ENCODE data around the gene SERAC1. TPM values are rescaled to one million over a fixed set of nuclear protein-coding genes. Genes with fewer than 3 reads are reported as not detected.

SERAC1 gene
- total RNA-seq, 2 experiments from 2014 or later, result 1.4 to 2.5 TPM

DNA sequence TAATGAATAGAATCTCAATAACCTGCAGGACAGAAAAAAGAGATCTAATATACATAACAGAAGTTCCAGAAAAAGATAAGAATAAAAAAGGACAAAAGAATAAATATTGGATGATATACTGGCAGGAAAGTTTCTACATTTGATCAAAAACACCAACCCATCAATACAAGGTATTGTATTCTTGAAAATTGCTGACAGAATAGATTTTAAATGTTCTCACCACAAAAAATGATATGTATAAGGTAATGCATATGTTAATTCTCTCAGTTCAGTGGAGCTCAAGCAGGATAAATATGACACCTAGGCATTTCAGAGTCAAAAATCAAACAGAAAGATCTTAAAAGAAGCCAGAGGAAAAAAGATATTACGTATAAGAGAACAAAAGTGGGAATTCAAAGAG is 43.8 kb downstream of the SERAC1 start:
- no peaks in the 10 kb centered on the region for H3K27me3 Mint-ChIP-seq
- no peak overlapping the region for H3K4me3 ChIP-seq (ENCODE audit: low read length)
- H3K36me3 ChIP-seq (ENCODE audit: insufficient read depth, low read length), result peaks cover 15% of the 10 kb centered on the region
- H3K27ac Mint-ChIP-seq, result no peak overlapping the region
- H3K9me3 ChIP-seq (ENCODE audit: control insufficient read depth in 1 of 2, insufficient read depth in 1 of 2, low read length in 2 of 2), result no peaks in the 10 kb centered on the region
- DNase-seq, result no peak
- no peaks in the 10 kb centered on the region for H3K27me3 ChIP-seq (ENCODE audit: control insufficient read depth in 1 of 2, insufficient read depth in 2 of 2, low read length in 2 of 2)
- peaks cover 33% of the 10 kb centered on the region for H3K36me3 Mint-ChIP-seq (ENCODE audit: low read depth)
- TF ChIP-seq, protein P1, sequence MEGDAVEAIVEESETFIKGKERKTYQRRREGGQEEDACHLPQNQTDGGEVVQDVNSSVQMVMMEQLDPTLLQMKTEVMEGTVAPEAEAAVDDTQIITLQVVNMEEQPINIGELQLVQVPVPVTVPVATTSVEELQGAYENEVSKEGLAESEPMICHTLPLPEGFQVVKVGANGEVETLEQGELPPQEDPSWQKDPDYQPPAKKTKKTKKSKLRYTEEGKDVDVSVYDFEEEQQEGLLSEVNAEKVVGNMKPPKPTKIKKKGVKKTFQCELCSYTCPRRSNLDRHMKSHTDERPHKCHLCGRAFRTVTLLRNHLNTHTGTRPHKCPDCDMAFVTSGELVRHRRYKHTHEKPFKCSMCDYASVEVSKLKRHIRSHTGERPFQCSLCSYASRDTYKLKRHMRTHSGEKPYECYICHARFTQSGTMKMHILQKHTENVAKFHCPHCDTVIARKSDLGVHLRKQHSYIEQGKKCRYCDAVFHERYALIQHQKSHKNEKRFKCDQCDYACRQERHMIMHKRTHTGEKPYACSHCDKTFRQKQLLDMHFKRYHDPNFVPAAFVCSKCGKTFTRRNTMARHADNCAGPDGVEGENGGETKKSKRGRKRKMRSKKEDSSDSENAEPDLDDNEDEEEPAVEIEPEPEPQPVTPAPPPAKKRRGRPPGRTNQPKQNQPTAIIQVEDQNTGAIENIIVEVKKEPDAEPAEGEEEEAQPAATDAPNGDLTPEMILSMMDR (IDR thresholded peaks at IDR 0.05), result no peak
- no peaks in the 10 kb centered on the region for H3K4me1 Mint-ChIP-seq (ENCODE audit: low read depth)
- H3K27ac ChIP-seq (ENCODE audit: low read depth in 1 of 2, low read length in 2 of 2), result no peak overlapping the region
- no peaks in the 10 kb centered on the region for H3K9me3 Mint-ChIP-seq
- POLR2A ChIA-PET, result no interaction called here
- H3K4me3 Mint-ChIP-seq, result no peak overlapping the region
- no peaks in the 10 kb centered on the region for H3K4me1 ChIP-seq (ENCODE audit: insufficient read depth, low read length)
- CTCF ChIA-PET, result no interaction called here
- intact Hi-C loops (cut with DNase I, micrococcal nuclease), result no loop called here
- ATAC-seq (ENCODE audit: poor library complexity), result no peak

DNA sequence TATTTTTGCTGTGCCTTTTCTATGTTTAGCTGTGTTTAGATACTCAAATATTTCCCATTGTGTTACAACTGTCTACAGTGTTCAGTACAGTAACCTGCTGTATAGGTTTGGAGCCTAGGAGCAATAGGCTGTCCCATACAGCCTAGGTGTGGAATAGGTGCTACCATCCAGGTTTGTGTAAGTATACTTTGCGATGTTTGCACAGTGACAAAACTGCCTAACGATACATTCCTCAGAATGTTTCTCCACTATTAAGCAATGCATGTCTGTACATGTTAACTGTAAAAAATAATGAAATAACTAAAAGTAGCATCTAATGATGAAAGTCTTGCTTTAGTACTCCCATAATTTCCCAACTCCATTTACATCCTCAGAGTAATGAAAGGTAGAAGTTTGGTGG is 46.0 kb downstream of the SERAC1 start:
- CTCF ChIA-PET, result no interaction called here

DNA sequence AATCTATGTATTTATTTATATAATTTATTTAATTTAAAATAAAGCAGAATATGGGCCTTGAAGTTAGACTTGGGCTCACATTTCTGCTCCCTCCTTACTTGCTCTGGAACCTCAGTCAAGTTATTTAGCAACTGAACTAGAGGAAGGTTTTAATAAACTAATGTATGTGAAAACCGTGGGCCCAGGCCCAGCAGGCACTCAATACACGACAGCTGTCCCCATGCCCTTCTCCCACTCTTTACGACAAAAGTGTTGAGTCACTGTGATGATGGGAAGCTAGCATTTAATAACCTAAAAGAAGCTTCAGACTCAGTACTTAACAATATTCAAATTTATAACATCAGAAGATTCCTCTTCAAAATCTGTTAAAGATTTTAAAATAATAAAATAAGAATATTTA is 46.7 kb downstream of the SERAC1 start:
- Mint-ChIP-seq H3K27ac (no peak overlapping the region), H3K27me3 (no peaks in the 10 kb centered on the region), H3K9me3 (no peaks in the 10 kb centered on the region), H3K36me3 (ENCODE audit: low read depth) (peaks cover 32% of the 10 kb centered on the region), H3K4me3 (no peak overlapping the region), H3K4me1 (ENCODE audit: low read depth) (no peaks in the 10 kb centered on the region)
- Histone ChIP-seq H3K4me3 (ENCODE audit: low read length) (no peak overlapping the region), H3K4me1 (ENCODE audit: insufficient read depth, low read length) (no peaks in the 10 kb centered on the region), H3K9me3 (ENCODE audit: control insufficient read depth in 1 of 2, insufficient read depth in 1 of 2, low read length in 2 of 2) (no peaks in the 10 kb centered on the region), H3K36me3 (ENCODE audit: insufficient read depth, low read length) (peaks cover 12% of the 10 kb centered on the region), H3K27me3 (ENCODE audit: control insufficient read depth in 1 of 2, insufficient read depth in 2 of 2, low read length in 2 of 2) (no peaks in the 10 kb centered on the region), H3K27ac (ENCODE audit: low read depth in 1 of 2, low read length in 2 of 2) (no peak overlapping the region)
- TF ChIP-seq, protein P1 (IDR thresholded peaks at IDR 0.05), result no peak
- ATAC-seq (ENCODE audit: poor library complexity), result no peak
- POLR2A ChIA-PET, result no interaction called here
- intact Hi-C loops (cut with DNase I, micrococcal nuclease), result no loop called here
- CTCF ChIA-PET, result no interaction called here
- no peak for DNase-seq

More for the DNA sequence above, 46.0 kb downstream of the SERAC1 start:
- POLR2A ChIA-PET, result no interaction called here
- Mint-ChIP-seq H3K36me3 (ENCODE audit: low read depth) (peaks cover 32% of the 10 kb centered on the region), H3K4me3 (no peak overlapping the region), H3K4me1 (ENCODE audit: low read depth) (no peaks in the 10 kb centered on the region), H3K9me3 (no peaks in the 10 kb centered on the region), H3K27me3 (no peaks in the 10 kb centered on the region), H3K27ac (no peak overlapping the region)
- no peaks in the 10 kb centered on the region for H3K9me3 ChIP-seq (ENCODE audit: control insufficient read depth in 1 of 2, insufficient read depth in 1 of 2, low read length in 2 of 2)
- peaks cover 12% of the 10 kb centered on the region for H3K36me3 ChIP-seq (ENCODE audit: insufficient read depth, low read length)
- DNase-seq (no peak), ATAC-seq (ENCODE audit: poor library complexity) (no peak)
- H3K27ac ChIP-seq (ENCODE audit: low read depth in 1 of 2, low read length in 2 of 2), result no peak overlapping the region
- TF ChIP-seq, protein P1 (IDR thresholded peaks at IDR 0.05), result no peak
- no peaks in the 10 kb centered on the region for H3K27me3 ChIP-seq (ENCODE audit: control insufficient read depth in 1 of 2, insufficient read depth in 2 of 2, low read length in 2 of 2)
- no peaks in the 10 kb centered on the region for H3K4me1 ChIP-seq (ENCODE audit: insufficient read depth, low read length)
- intact Hi-C loops (cut with DNase I, micrococcal nuclease), result no loop called here
- no peak overlapping the region for H3K4me3 ChIP-seq (ENCODE audit: low read length)

All from CD4-positive, alpha-beta T cell (primary cell).